SK-N-SH (cell line): ENCODE data around the gene CTAG1A. TPM values are rescaled to one million over a fixed set of nuclear protein-coding genes. Genes with fewer than 3 reads are reported as not detected.
"Not testable (repeated sequence)": the region's sequence is repeated elsewhere in the genome, so short reads cannot be mapped to it uniquely, and the experiment has no call there.

ENCODE experiments used
- CTCF ChIA-PET: fragments of 300-600, 350-600 bp; formaldehyde crosslinking; extraction: SDS; loops from one replicate; lab custom pipeline; 2021; lab: Yijun Ruan, JAX
- POLR2A ChIA-PET: fragments of 350-600 bp; sonication (Branson Sonifier 250); formaldehyde crosslinking; extraction: SDS; loops from one replicate; lab custom pipeline; 2020; ENCODE audit warnings: antibody characterized with exemption, inconsistent platforms; lab: Yijun Ruan, JAX
- DNase-seq: peaks from one replicate; pipeline ENCODE4 v3.0.0; 2012
- H2AFZ ChIP-seq: fragments of 200-600 bp; sonication (generic); 2 replicates; pipeline ENCODE4 v1.8.1; 2016; ENCODE audit warnings: antibody characterized with exemption, mild to moderate bottlenecking, low read depth
- H3F3A ChIP-seq: fragments of 200-600 bp; sonication (generic); replicated peaks from 2 replicates; pipeline ENCODE3; 2016; ENCODE audit warnings: antibody characterized with exemption, mild to moderate bottlenecking; ENCODE audit not compliant: insufficient read depth
- H3K27ac ChIP-seq, 2 experiments: fragments of 200-500 bp in 1 of 2; fragments of 200-600 bp in 1 of 2; sonication (Bioruptor generic) in 1 of 2; sonication (generic), shearing (Covaris generic) in 1 of 2; 2 replicates each; pipeline versions ENCODE4 v1.5.1 to v1.6.1; 2014 to 2016; ENCODE audit warnings: low read depth in 2 of 2, inconsistent platforms in 1 of 2, low read length in 1 of 2, mild to moderate bottlenecking in 1 of 2, mixed read lengths in 1 of 2
- H3K27me3 ChIP-seq: fragments of 200-600 bp; sonication (generic), shearing (Covaris generic); 2 replicates; pipeline ENCODE4 v1.6.1; 2016; ENCODE audit warnings: mixed run types; ENCODE audit not compliant: insufficient read depth
- H3K36me3 ChIP-seq, 2 experiments: fragments of 200-500 bp in 1 of 2; fragments of 200-600 bp in 1 of 2; sonication (Bioruptor generic) in 1 of 2; sonication (generic) in 1 of 2; replicated peaks in 1 of 2; 2 replicates each; pipeline versions ENCODE3 to v1.5.1; 2014 to 2016; ENCODE audit warnings: low read length in 1 of 2, mild to moderate bottlenecking in 1 of 2; ENCODE audit not compliant: insufficient read depth in 2 of 2, control insufficient read depth in 1 of 2
- H3K4me1 ChIP-seq, 2 experiments: fragments of 200-500 bp in 1 of 2; fragments of 200-600 bp in 1 of 2; sonication (Bioruptor generic) in 1 of 2; sonication (generic), shearing (Covaris generic) in 1 of 2; 2 replicates each; pipeline versions ENCODE4 v1.5.1 to v1.6.1; 2014 to 2016; ENCODE audit warnings: low read depth in 1 of 2, low read length in 1 of 2, mixed run types in 1 of 2; ENCODE audit not compliant: insufficient read depth in 2 of 2, control insufficient read depth in 1 of 2
- H3K4me2 ChIP-seq: fragments of 200-600 bp; sonication (generic), shearing (Covaris generic); 2 replicates; pipeline ENCODE4 v1.6.1; 2017; ENCODE audit warnings: mixed run types
- H3K4me3 ChIP-seq, 2 experiments: fragments of 200-500 bp in 1 of 2; fragments of 200-600 bp in 1 of 2; sonication (Bioruptor generic) in 1 of 2; sonication (generic), shearing (Covaris generic) in 1 of 2; 2 replicates each; pipeline versions ENCODE4 v1.5.1 to v1.8.1; 2014 to 2016; ENCODE audit warnings: low read depth in 2 of 2, inconsistent platforms in 1 of 2, low read length in 1 of 2, mild to moderate bottlenecking in 1 of 2, mixed read lengths in 1 of 2, moderate library complexity in 1 of 2
- H3K79me2 ChIP-seq: fragments of 200-600 bp; sonication (generic); 2 replicates; pipeline ENCODE4 v1.8.1; 2017; ENCODE audit warnings: mild to moderate bottlenecking; ENCODE audit not compliant: insufficient read depth
- H3K9ac ChIP-seq: fragments of 200-600 bp; sonication (generic); 2 replicates; pipeline ENCODE4 v1.6.1; 2017; ENCODE audit warnings: mixed run types
- H3K9me2 ChIP-seq: fragments of 200-600 bp; sonication (generic); 2 replicates; pipeline ENCODE4 v1.6.1; 2017; ENCODE audit warnings: mixed run types
- H3K9me3 ChIP-seq: fragments of 200-600 bp; sonication (generic); 2 replicates; pipeline ENCODE4 v1.6.1; 2017; ENCODE audit warnings: mixed run types, mild to moderate bottlenecking, moderate library complexity
- H4K20me1 ChIP-seq: fragments of 200-600 bp; sonication (generic); 2 replicates; pipeline ENCODE4 v1.6.1; 2017; ENCODE audit warnings: mild to moderate bottlenecking, mixed run types; ENCODE audit not compliant: insufficient read depth
- WGBS: methylation state at CpG from one replicate; pipeline ENCODE4 v1.1.6; 2017; ENCODE audit warnings: low lambda C conversion rate; 5-methylcytosine and 5-hydroxymethylcytosine counted together
- polyA plus RNA-seq, 3 experiments: library from polyadenylated mRNA; depleted of rRNA; stranded (reverse); fragments of >200 nt; gene quantifications; 2 replicates each; pipeline ENCODE4 v1.2.3, GENCODE V29; 2012
- small RNA-seq, 7 experiments: library from RNA; depleted of rRNA; stranded (forward); fragments of <200 nt; gene quantifications; one replicate each; pipeline ENCODE3, GENCODE V24; 2012

Gene CTAG1A
- polyA plus RNA-seq, 1 of the 3 experiments (the other 2 are of a cell fraction), result not detected

DNA sequence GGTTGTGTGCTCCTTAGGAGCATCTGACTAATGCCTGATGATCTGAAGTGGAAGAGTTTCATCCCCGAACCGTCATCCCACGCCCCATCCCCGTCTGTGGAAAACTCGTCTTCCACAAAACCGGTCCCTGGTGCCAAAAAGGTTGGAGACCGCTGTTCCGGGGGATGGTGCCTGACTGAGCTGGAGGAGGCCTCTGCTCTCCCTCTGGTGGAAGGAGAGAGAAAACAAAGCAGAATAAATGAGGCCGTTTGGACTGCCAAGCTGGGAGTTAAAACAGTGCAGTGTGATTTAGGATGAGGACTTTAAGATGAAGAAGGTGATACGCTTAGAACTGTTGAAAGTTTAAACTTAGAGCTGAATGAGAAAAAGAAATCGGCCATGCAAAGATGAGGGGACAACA lies 48.7 kb downstream of the CTAG1A start:
- H3K9me3 ChIP-seq, H4K20me1 ChIP-seq, POLR2A ChIA-PET, H3K9me2 ChIP-seq, H3K4me1 ChIP-seq, H3K27me3 ChIP-seq, H2AFZ ChIP-seq, H3K27ac ChIP-seq, H3K79me2 ChIP-seq, H3K4me3 ChIP-seq, DNase-seq, H3K9ac ChIP-seq, H3F3A ChIP-seq, CTCF ChIA-PET, H3K4me2 ChIP-seq, H3K36me3 ChIP-seq: not testable (repeated sequence)
- no CpG with 5 or more reads among the region's 11 CpGs for WGBS

Small RNA genes within 50 kb of the gene (small RNA-seq; reads per million reads assigned to genes)
- 0 reads per million in 7 experiments for gene AC244090.1
- gene AC244107.2, result 0 reads per million in 7 experiments

Other genes starting within 250 kb of the CTAG1A start
- gene FLNA, start 210.5 kb upstream of the CTAG1A start, polyA plus RNA-seq (2012; rRNA removed), result 364 and 550 TPM in 2 replicates
- 40.4 and 68.0 TPM in 2 replicates for gene EMD, start 205.8 kb upstream of the CTAG1A start, polyA plus RNA-seq (2012; rRNA removed)
- gene RPL10, start 186.8 kb upstream of the CTAG1A start, polyA plus RNA-seq (2012; rRNA removed), result 4,562 and 7,172 TPM in 2 replicates
- 18.2 and 22.5 TPM in 2 replicates for gene DNASE1L1, start 175.9 kb upstream of the CTAG1A start, polyA plus RNA-seq (2012; rRNA removed)
- gene TAFAZZIN, start 173.6 kb upstream of the CTAG1A start, polyA plus RNA-seq (2012; rRNA removed), result 34.0 and 35.7 TPM in 2 replicates
- gene ATP6AP1, start 156.5 kb upstream of the CTAG1A start, polyA plus RNA-seq (2012; rRNA removed), result 92.2 and 102 TPM in 2 replicates
- gene GDI1, start 148.0 kb upstream of the CTAG1A start, polyA plus RNA-seq (2012; rRNA removed), result 403 and 408 TPM in 2 replicates
- 86.0 and 97.0 TPM in 2 replicates for gene FAM50A, start 141.0 kb upstream of the CTAG1A start, polyA plus RNA-seq (2012; rRNA removed)
- 28.3 and 33.2 TPM in 2 replicates for gene PLXNA3, start 126.9 kb upstream of the CTAG1A start, polyA plus RNA-seq (2012; rRNA removed)
- 29.3 and 37.2 TPM in 2 replicates for gene LAGE3, start 105.9 kb upstream of the CTAG1A start, polyA plus RNA-seq (2012; rRNA removed)
- gene UBL4A, start 98.5 kb upstream of the CTAG1A start, polyA plus RNA-seq (2012; rRNA removed), result 27.4 and 27.8 TPM in 2 replicates
- 28.4 and 29.7 TPM in 2 replicates for gene SLC10A3, start 94.5 kb upstream of the CTAG1A start, polyA plus RNA-seq (2012; rRNA removed)
- 36.7 and 42.1 TPM in 2 replicates for gene FAM3A, start 68.9 kb upstream of the CTAG1A start, polyA plus RNA-seq (2012; rRNA removed)
- 70.1 and 131 TPM in 2 replicates for gene G6PD, start 38.3 kb upstream of the CTAG1A start, polyA plus RNA-seq (2012; rRNA removed)
- 32.5 and 36.4 TPM in 2 replicates for gene IKBKG, start 37.5 kb upstream of the CTAG1A start, polyA plus RNA-seq (2012; rRNA removed)
- not detected in 2 replicates for gene CTAG1B, start 34.1 kb downstream of the CTAG1A start, polyA plus RNA-seq (2012; rRNA removed)
- gene CTAG2, start 68.4 kb downstream of the CTAG1A start, polyA plus RNA-seq (2012; rRNA removed), result 3.7 and 6.8 TPM in 2 replicates
- gene GAB3, start 165.9 kb downstream of the CTAG1A start, polyA plus RNA-seq (2012; rRNA removed), result 3.3 and 4.5 TPM in 2 replicates
- 53.0 and 73.6 TPM in 2 replicates for gene DKC1, start 177.7 kb downstream of the CTAG1A start, polyA plus RNA-seq (2012; rRNA removed)
- 12.7 and 13.3 TPM in 2 replicates for gene MPP1, start 220.4 kb downstream of the CTAG1A start, polyA plus RNA-seq (2012; rRNA removed)
- not detected in 2 replicates for gene SMIM9, start 249.5 kb downstream of the CTAG1A start, polyA plus RNA-seq (2012; rRNA removed)